HepG2 (cell line): Measurements from ENCODE around the gene TUBB2B. TPM values are rescaled to one million over a fixed set of nuclear protein-coding genes. Genes with fewer than 3 reads are reported as not detected.
A peak's percentile ranks its signal among the peaks of the same experiment; 100 is the strongest.

Source experiments
- AKNA ChIP-seq: sonication (generic); formaldehyde crosslinking; IDR thresholded peaks from 2 replicates; pipeline ENCODE4 v1.4.0; 2020; ENCODE audit warnings: missing genetic modification reagents, borderline replicate concordance
- CAMTA2 ChIP-seq: sonication (generic); formaldehyde crosslinking; IDR thresholded peaks from 2 replicates; pipeline ENCODE4 v1.4.0; 2020; ENCODE audit warnings: mild to moderate bottlenecking, missing genetic modification reagents, borderline replicate concordance
- ELK4 ChIP-seq: sonication (generic); formaldehyde crosslinking; IDR thresholded peaks from 2 replicates; pipeline ENCODE4 v1.9.0; 2021; ENCODE audit warnings: missing genetic modification reagents, borderline replicate concordance
- GATAD2A ChIP-seq: IDR thresholded peaks from 2 replicates; pipeline ENCODE4 v1.6.1; 2016
- KLF15 ChIP-seq: sonication (generic); formaldehyde crosslinking; IDR thresholded peaks from 2 replicates; pipeline ENCODE4 v1.8.1; 2023; ENCODE audit warnings: borderline replicate concordance, mild to moderate bottlenecking, inconsistent platforms, missing genetic modification reagents, mixed read lengths
- MATR3 ChIP-seq: sonication (generic); formaldehyde crosslinking; IDR thresholded peaks from 2 replicates; pipeline ENCODE4 v1.4.0; 2020; ENCODE audit warnings: missing genetic modification reagents
- PAF1 ChIP-seq: IDR thresholded peaks from 2 replicates; pipeline ENCODE4 v1.6.1; 2016; ENCODE audit warnings: missing genetic modification reagents, missing compliant biosample characterization
- REST ChIP-seq, 2 experiments: IDR thresholded peaks; 2 replicates each; pipeline ENCODE4 v1.6.1; 2011 to 2012; ENCODE audit warnings: low read length in 2 of 2, borderline replicate concordance in 1 of 2, low read depth in 1 of 2, mild to moderate bottlenecking in 1 of 2, moderate library complexity in 1 of 2
- TGIF2 ChIP-seq: IDR thresholded peaks from 2 replicates; pipeline ENCODE4 v1.6.1; 2016; ENCODE audit warnings: control low read depth, missing compliant biosample characterization
- USF2 ChIP-seq, 2 experiments: sonication (generic) in 1 of 2; formaldehyde crosslinking in 1 of 2; IDR thresholded peaks; 2 replicates each; pipeline versions ENCODE4 v1.5.1 to v1.6.1; 2011 to 2020; ENCODE audit warnings: borderline replicate concordance in 1 of 2, low read depth in 1 of 2, low read length in 1 of 2, mild to moderate bottlenecking in 1 of 2, missing genetic modification reagents in 1 of 2, moderate library complexity in 1 of 2
- ZBTB20 ChIP-seq: sonication (generic); formaldehyde crosslinking; IDR thresholded peaks from 2 replicates; pipeline ENCODE4 v1.8.1; 2023; ENCODE audit warnings: missing genetic modification reagents, low read depth, mild to moderate bottlenecking, borderline replicate concordance
- ZNF543 ChIP-seq: sonication (generic); formaldehyde crosslinking; IDR thresholded peaks from 2 replicates; pipeline ENCODE4 v1.4.0; 2020; ENCODE audit warnings: mild to moderate bottlenecking, missing genetic modification reagents
- ZNF567 ChIP-seq: sonication (generic); formaldehyde crosslinking; IDR thresholded peaks from 2 replicates; pipeline ENCODE4 v1.8.1; 2023; ENCODE audit warnings: mild to moderate bottlenecking, missing genetic modification reagents, borderline replicate concordance
- ZNF781 ChIP-seq: sonication (generic); formaldehyde crosslinking; IDR thresholded peaks from 2 replicates; pipeline ENCODE4 v1.5.1; 2020; ENCODE audit warnings: borderline replicate concordance, mild to moderate bottlenecking, missing genetic modification reagents; ENCODE audit errors: not compliant biosample characterization
- polyA plus RNA-seq, 8 experiments: library from polyadenylated mRNA; depleted of rRNA in 3 of 8; stranded (reverse) in 7 of 8; unstranded in 1 of 8; fragments of >200 nt; fragmentation: Illumina TruSeq in 4 of 8; extraction: Trizol in 4 of 8; gene quantifications; 2 replicates each; pipeline versions ENCODE4 v1.2.1 to v1.2.3, GENCODE V29; 2011 to 2016; ENCODE audit warnings: low read depth in 4 of 8, missing spikeins in 1 of 8, mixed read lengths in 1 of 8; ENCODE audit not compliant: insufficient read depth in 1 of 8
- total RNA-seq, 5 experiments: library from RNA; depleted of rRNA; stranded (reverse); fragments of >200 nt; fragmentation: Illumina TruSeq; extraction: Trizol; gene quantifications; 2 replicates each; pipeline ENCODE4 v1.2.3, GENCODE V29; 2016; ENCODE audit warnings: low read depth in 1 of 5

The TUBB2B gene
- total and polyA plus RNA-seq, 2 of the 13 experiments (the other 11 are each of a cell fraction or from before 2014, with no cell fraction given): 10.3 to 23.6 TPM

GRCh38 chr6:3175715-3176402 is 51.6 kb downstream of the TUBB2B start (continued):
- TF ChIP-seq USF2 (IDR thresholded peaks at IDR 0.05; ENCODE audit: low read depth, low read length): no peak
- TF ChIP-seq USF2 (CRISPR knock-in tag; IDR thresholded peaks at IDR 0.05; ENCODE audit: borderline replicate concordance): peak; percentile 39; the same call in 1 of the 2 replicates
- TF ChIP-seq ZBTB20 (CRISPR knock-in tag): no peak
- no peak for TF ChIP-seq ZNF781 (CRISPR knock-in tag)
- no peak for TF ChIP-seq KLF15
- TF ChIP-seq AKNA (CRISPR knock-in tag): no peak
- no peak for TF ChIP-seq CAMTA2 (CRISPR knock-in tag)
- 0 out of 2 replicates have a peak, but pooled peaks have one; percentile 31 for TF ChIP-seq GATAD2A (CRISPR knock-in tag)
- no peak for TF ChIP-seq TGIF2 (CRISPR knock-in tag)
- TF ChIP-seq ELK4 (CRISPR knock-in tag): no peak
- no peak for TF ChIP-seq PAF1 (CRISPR knock-in tag)
- peak; percentile 24; the same call in 1 of the 2 replicates for TF ChIP-seq ZNF543
- TF ChIP-seq ZNF567: no peak
- no peak for TF ChIP-seq MATR3 (CRISPR knock-in tag)
- no peak for TF ChIP-seq REST (IDR thresholded peaks at IDR 0.05; ENCODE audit: borderline replicate concordance in 1 of 2, low read depth in 1 of 2, low read length in 2 of 2)
